ENCODE measurements around the gene RHBG.

- TF ChIP-seq CTCF (IDR thresholded peaks at IDR 0.05) = no peak
- no peak for TF ChIP-seq POLR2A (IDR thresholded peaks at IDR 0.05)
- TF ChIP-seq POLR2AphosphoS5 (IDR thresholded peaks at IDR 0.05) = no peak
Measured at GRCh38 chr1:156409439-156409838, 40.4 kb downstream of the RHBG start.

Measured in prostate gland (tissue), 2 donors.